Suprapubic skin (tissue), 3 donors: ENCODE data around the gene CRYL1.

Experiments used
- POLR2A ChIP-seq, 2 donors: fragments of 450-650 bp; IDR thresholded peaks; one replicate each; pipeline ENCODE4 v1.6.1; 2017; ENCODE audit warnings: antibody characterized with exemption in 2 of 2, mild to moderate bottlenecking in 2 of 2, moderate library complexity in 2 of 2
- TF ChIP-seq, protein P1 (sequence below), 2 donors: fragments of 200-600 bp in 1 of 2; fragments of 450-650 bp in 1 of 2; sonication (generic) in 1 of 2; IDR thresholded peaks; one replicate each; pipeline ENCODE4 v1.5.1; 2016 to 2019; ENCODE audit warnings: antibody characterized with exemption in 2 of 2, mild to moderate bottlenecking in 1 of 2, moderate library complexity in 1 of 2

DNA sequence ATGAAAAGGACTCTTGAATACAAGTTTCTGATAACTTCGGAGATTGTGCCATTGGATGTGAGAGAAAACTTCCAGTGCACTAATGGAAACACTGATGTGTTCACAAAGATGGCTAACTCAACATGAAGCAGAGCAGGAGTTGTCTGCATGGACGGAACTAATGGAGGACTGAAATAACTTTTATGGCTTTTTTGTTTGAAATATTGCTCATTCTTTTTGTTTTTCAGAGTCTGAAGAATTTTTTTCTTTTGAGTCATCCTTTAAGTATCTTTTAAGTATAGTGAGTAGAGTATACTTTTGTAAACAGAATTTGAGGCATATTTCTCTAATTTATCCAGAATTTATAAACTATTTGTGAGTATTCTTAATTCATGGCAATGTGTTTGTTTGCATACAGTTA lies 25.7 kb downstream of the CRYL1 start:
- TF ChIP-seq, protein P1, sequence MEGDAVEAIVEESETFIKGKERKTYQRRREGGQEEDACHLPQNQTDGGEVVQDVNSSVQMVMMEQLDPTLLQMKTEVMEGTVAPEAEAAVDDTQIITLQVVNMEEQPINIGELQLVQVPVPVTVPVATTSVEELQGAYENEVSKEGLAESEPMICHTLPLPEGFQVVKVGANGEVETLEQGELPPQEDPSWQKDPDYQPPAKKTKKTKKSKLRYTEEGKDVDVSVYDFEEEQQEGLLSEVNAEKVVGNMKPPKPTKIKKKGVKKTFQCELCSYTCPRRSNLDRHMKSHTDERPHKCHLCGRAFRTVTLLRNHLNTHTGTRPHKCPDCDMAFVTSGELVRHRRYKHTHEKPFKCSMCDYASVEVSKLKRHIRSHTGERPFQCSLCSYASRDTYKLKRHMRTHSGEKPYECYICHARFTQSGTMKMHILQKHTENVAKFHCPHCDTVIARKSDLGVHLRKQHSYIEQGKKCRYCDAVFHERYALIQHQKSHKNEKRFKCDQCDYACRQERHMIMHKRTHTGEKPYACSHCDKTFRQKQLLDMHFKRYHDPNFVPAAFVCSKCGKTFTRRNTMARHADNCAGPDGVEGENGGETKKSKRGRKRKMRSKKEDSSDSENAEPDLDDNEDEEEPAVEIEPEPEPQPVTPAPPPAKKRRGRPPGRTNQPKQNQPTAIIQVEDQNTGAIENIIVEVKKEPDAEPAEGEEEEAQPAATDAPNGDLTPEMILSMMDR (IDR thresholded peaks at IDR 0.05): no peak
- TF ChIP-seq POLR2A (IDR thresholded peaks at IDR 0.05): no peak
